Activated naive CD8-positive, alpha-beta T cell treated with anti-CD3 and anti-CD28 coated beads for 36 hours (primary cell): ENCODE data around the gene KRTAP4-8. TPM values are rescaled to one million over a fixed set of nuclear protein-coding genes. Genes with fewer than 3 reads are reported as not detected.
"Not testable (repeated sequence)": the region's sequence is repeated elsewhere in the genome, so short reads cannot be mapped to it uniquely, and the experiment has no call there.

Experiments
- DNase-seq: peaks from one replicate; pipeline ENCODE4 v3.0.0; 2021
- H3K27ac Mint-ChIP-seq: one replicate; pipeline ENCODE4 v1.8.0; 2022; ENCODE audit warnings: mild to moderate bottlenecking, moderate library complexity, mixed read lengths
- H3K27me3 Mint-ChIP-seq: one replicate; pipeline ENCODE4 v1.8.0; 2022; ENCODE audit warnings: mild to moderate bottlenecking, mixed read lengths
- H3K36me3 Mint-ChIP-seq: one replicate; pipeline ENCODE4 v1.8.0; 2021; ENCODE audit warnings: mild to moderate bottlenecking, mixed read lengths
- H3K4me1 Mint-ChIP-seq: one replicate; pipeline ENCODE4 v1.8.0; 2021; ENCODE audit warnings: mixed read lengths
- H3K4me3 Mint-ChIP-seq: one replicate; pipeline ENCODE4 v1.8.0; 2022; ENCODE audit warnings: mild to moderate bottlenecking, moderate library complexity, mixed read lengths
- H3K9me3 Mint-ChIP-seq: one replicate; pipeline ENCODE4 v1.8.0; 2022; ENCODE audit warnings: mixed read lengths
- total RNA-seq, 2 experiments: library from RNA; stranded (reverse); gene quantifications; one replicate each; pipeline ENCODE4 v1.2.3, GENCODE V29; 2021

KRTAP4-8 gene
- total RNA-seq, 2 experiments from 2014 or later: not detected

GRCh38 chr17:41061964-41062363 lies 36.0 kb downstream of the KRTAP4-8 start:
- DNase-seq: no peak
- Mint-ChIP-seq H3K4me3 (no peak overlapping the region), H3K27ac (no peak overlapping the region), H3K27me3 (peaks cover 30% of the 10 kb centered on the region), H3K36me3 (no peaks in the 10 kb centered on the region), H3K9me3 (no peaks in the 10 kb centered on the region), H3K4me1 (no peaks in the 10 kb centered on the region)

- Mint-ChIP-seq H3K27me3 (peaks cover 30% of the 10 kb centered on the region), H3K9me3 (no peaks in the 10 kb centered on the region), H3K4me1 (no peaks in the 10 kb centered on the region), H3K27ac (no peak within 1 kb of the TSS), H3K36me3 (no peaks in the 10 kb centered on the region), H3K4me3 (no peak within 1 kb of the TSS)
- no peak for DNase-seq
Measured at GRCh38 chr17:41060052-41060604, 37.8 kb downstream of the KRTAP4-8 start, which contains the start of gene KRTAP2-3. KRTAP2-3 (minus strand) TSS chr17:41060114; CDS start chr17:41060050, 64 bp downstream.

GRCh38 chr17:41059276-41060051 lies 38.5 kb downstream of the KRTAP4-8 start:
- peaks cover 30% of the 10 kb centered on the region for H3K27me3 Mint-ChIP-seq
- H3K27ac Mint-ChIP-seq, H3K9me3 Mint-ChIP-seq, DNase-seq, H3K4me1 Mint-ChIP-seq, H3K36me3 Mint-ChIP-seq, H3K4me3 Mint-ChIP-seq: not testable (repeated sequence)

- H3K27ac Mint-ChIP-seq: no peak overlapping the region
- peaks cover 30% of the 10 kb centered on the region for H3K27me3 Mint-ChIP-seq
- no peaks in the 10 kb centered on the region for H3K4me1 Mint-ChIP-seq
- H3K36me3 Mint-ChIP-seq: no peaks in the 10 kb centered on the region
- no peak for DNase-seq
- H3K9me3 Mint-ChIP-seq: no peaks in the 10 kb centered on the region
- H3K4me3 Mint-ChIP-seq: no peak overlapping the region
Measured at GRCh38 chr17:41058741-41059140, 39.2 kb downstream of the KRTAP4-8 start.

- Mint-ChIP-seq H3K27ac (no peak overlapping the region), H3K9me3 (no peaks in the 10 kb centered on the region), H3K27me3 (peaks cover 30% of the 10 kb centered on the region), H3K36me3 (no peaks in the 10 kb centered on the region), H3K4me1 (no peaks in the 10 kb centered on the region), H3K4me3 (no peak overlapping the region)
- DNase-seq: no peak
Measured at GRCh38 chr17:41057547-41057946, 40.4 kb downstream of the KRTAP4-8 start.

- not testable (repeated sequence) for DNase-seq, H3K36me3 Mint-ChIP-seq, H3K4me1 Mint-ChIP-seq, H3K9me3 Mint-ChIP-seq, H3K4me3 Mint-ChIP-seq, H3K27ac Mint-ChIP-seq
- H3K27me3 Mint-ChIP-seq: peaks cover 17% of the 10 kb centered on the region
Measured at GRCh38 chr17:41055130-41055529, 42.8 kb downstream of the KRTAP4-8 start, which contains the start of gene KRTAP2-2. KRTAP2-2 (minus strand) TSS chr17:41055230; CDS start chr17:41055211, 19 bp downstream.

- H3K4me1 Mint-ChIP-seq, H3K9me3 Mint-ChIP-seq, H3K36me3 Mint-ChIP-seq, H3K27ac Mint-ChIP-seq, DNase-seq, H3K4me3 Mint-ChIP-seq: not testable (repeated sequence)
- H3K27me3 Mint-ChIP-seq: peaks cover 19% of the 10 kb centered on the region
Measured at GRCh38 chr17:41054556-41054955, 43.4 kb downstream of the KRTAP4-8 start.

- H3K9me3 Mint-ChIP-seq: no peaks in the 10 kb centered on the region
- H3K4me3 Mint-ChIP-seq: no peak overlapping the region
- no peaks in the 10 kb centered on the region for H3K4me1 Mint-ChIP-seq
- peaks cover 14% of the 10 kb centered on the region for H3K27me3 Mint-ChIP-seq
- H3K27ac Mint-ChIP-seq: no peak overlapping the region
- no peaks in the 10 kb centered on the region for H3K36me3 Mint-ChIP-seq
- DNase-seq: no peak
Measured at GRCh38 chr17:41054025-41054424, 43.9 kb downstream of the KRTAP4-8 start.

- H3K36me3 Mint-ChIP-seq: no peaks in the 10 kb centered on the region
- H3K4me3 Mint-ChIP-seq: no peak overlapping the region
- no peaks in the 10 kb centered on the region for H3K9me3 Mint-ChIP-seq
- DNase-seq: no peak
- H3K27me3 Mint-ChIP-seq: peaks cover 23% of the 10 kb centered on the region
- H3K4me1 Mint-ChIP-seq: no peaks in the 10 kb centered on the region
- no peak overlapping the region for H3K27ac Mint-ChIP-seq
Measured at GRCh38 chr17:41052566-41052965, 45.4 kb downstream of the KRTAP4-8 start.

- Mint-ChIP-seq H3K27ac (no peak overlapping the region), H3K27me3 (peaks cover 32% of the 10 kb centered on the region), H3K9me3 (peaks cover 1% of the 10 kb centered on the region), H3K4me1 (no peaks in the 10 kb centered on the region), H3K36me3 (no peaks in the 10 kb centered on the region), H3K4me3 (no peak overlapping the region)
- DNase-seq: no peak
Measured at GRCh38 chr17:41049110-41049509, 48.8 kb downstream of the KRTAP4-8 start.

GRCh38 chr17:41048441-41048840 lies 49.5 kb downstream of the KRTAP4-8 start:
- Mint-ChIP-seq H3K27ac (no peak overlapping the region), H3K27me3 (peaks cover 32% of the 10 kb centered on the region), H3K9me3 (peaks cover 5% of the 10 kb centered on the region), H3K4me3 (no peak overlapping the region), H3K4me1 (peaks cover 2% of the 10 kb centered on the region), H3K36me3 (peaks cover 2% of the 10 kb centered on the region)
- no peak for DNase-seq

Other genes starting within 250 kb of the KRTAP4-8 start
- not detected for gene KRT12, start 230.9 kb downstream of the KRTAP4-8 start, total RNA-seq
- gene KRT20, start 212.9 kb downstream of the KRTAP4-8 start, total RNA-seq: not detected
- not detected for gene KRT23, start 160.5 kb downstream of the KRTAP4-8 start, total RNA-seq
- not detected for gene KRT39, start 131.2 kb downstream of the KRTAP4-8 start, total RNA-seq
- not detected for gene KRT40, start 113.8 kb downstream of the KRTAP4-8 start, total RNA-seq
- not detected for gene KRTAP3-3, start 104.0 kb downstream of the KRTAP4-8 start, total RNA-seq
- gene KRTAP3-2, start 98.2 kb downstream of the KRTAP4-8 start, total RNA-seq: not detected
- not detected for gene KRTAP3-1, start 89.0 kb downstream of the KRTAP4-8 start, total RNA-seq
- gene KRTAP1-5, start 70.9 kb downstream of the KRTAP4-8 start, total RNA-seq: not detected
- not detected for gene KRTAP1-4, start 67.9 kb downstream of the KRTAP4-8 start, total RNA-seq
- not detected for gene KRTAP1-3, start 63.3 kb downstream of the KRTAP4-8 start, total RNA-seq
- gene KRTAP1-1, start 56.7 kb downstream of the KRTAP4-8 start, total RNA-seq: not detected
- gene KRTAP2-1, start 50.8 kb downstream of the KRTAP4-8 start, total RNA-seq: not detected
- gene KRTAP2-2, start 42.9 kb downstream of the KRTAP4-8 start, total RNA-seq: not detected
- not detected for gene KRTAP2-3, start 38.0 kb downstream of the KRTAP4-8 start, total RNA-seq
- not detected for gene KRTAP2-4, start 32.3 kb downstream of the KRTAP4-8 start, total RNA-seq
- gene KRTAP4-7, start 14.0 kb downstream of the KRTAP4-8 start, total RNA-seq: not detected
- not detected for gene KRTAP4-16, start 4.1 kb upstream of the KRTAP4-8 start, total RNA-seq
- not detected for gene KRTAP4-9, start 7.2 kb upstream of the KRTAP4-8 start, total RNA-seq
- gene KRTAP4-11, start 20.2 kb upstream of the KRTAP4-8 start, total RNA-seq: not detected
- not detected for gene KRTAP4-12, start 26.0 kb upstream of the KRTAP4-8 start, total RNA-seq
- gene KRTAP4-6, start 42.4 kb upstream of the KRTAP4-8 start, total RNA-seq: not detected
- gene KRTAP4-5, start 51.7 kb upstream of the KRTAP4-8 start, total RNA-seq: not detected
- not detected for gene KRTAP4-4, start 62.6 kb upstream of the KRTAP4-8 start, total RNA-seq
- not detected for gene KRTAP4-3, start 70.1 kb upstream of the KRTAP4-8 start, total RNA-seq
- not detected for gene KRTAP4-2, start 80.1 kb upstream of the KRTAP4-8 start, total RNA-seq
- gene KRTAP4-1, start 86.8 kb upstream of the KRTAP4-8 start, total RNA-seq: not detected
- not detected for gene KRTAP9-1, start 91.7 kb upstream of the KRTAP4-8 start, total RNA-seq
- not detected for gene KRTAP9-2, start 128.5 kb upstream of the KRTAP4-8 start, total RNA-seq
- not detected for gene KRTAP9-3, start 134.3 kb upstream of the KRTAP4-8 start, total RNA-seq
- not detected for gene KRTAP9-8, start 139.9 kb upstream of the KRTAP4-8 start, total RNA-seq
- not detected for gene KRTAP9-4, start 151.5 kb upstream of the KRTAP4-8 start, total RNA-seq
- gene KRTAP9-9, start 157.2 kb upstream of the KRTAP4-8 start, total RNA-seq: not detected
- gene KRTAP9-6, start 167.2 kb upstream of the KRTAP4-8 start, total RNA-seq: not detected
- gene KRTAP9-7, start 177.6 kb upstream of the KRTAP4-8 start, total RNA-seq: not detected
- gene KRTAP29-1, start 204.7 kb upstream of the KRTAP4-8 start, total RNA-seq: not detected
- not detected for gene KRTAP16-1, start 211.2 kb upstream of the KRTAP4-8 start, total RNA-seq
- not detected for gene KRTAP17-1, start 217.6 kb upstream of the KRTAP4-8 start, total RNA-seq